Stimulated activated naive B cell treated with anti-CD40 and anti-IgM and Interleukin-4, amounts not matched to agents 10 μg/mL and 1 μg/mL and 100 μg/mL, for 72 hours (primary cell): Measurements from ENCODE around the gene STX11.

Experiments
- ATAC-seq, 2 donors: fragments of 150-1000 bp; cut with Tn5 transposase; replicated peaks; 2 replicates each; pipeline ENCODE4 v1.10.0; 2021; ENCODE audit warnings: moderate library complexity in 1 of 2
- DNase-seq: peaks from one replicate; pipeline ENCODE4 v3.0.0; 2021
- H3K27ac Mint-ChIP-seq: one replicate; pipeline ENCODE4 v1.8.0; 2022; ENCODE audit warnings: mild to moderate bottlenecking, mixed read lengths
- H3K27me3 Mint-ChIP-seq, 2 donors: one replicate each; pipeline ENCODE4 v1.8.0; 2022; ENCODE audit warnings: mixed read lengths in 2 of 2
- H3K36me3 Mint-ChIP-seq, 2 donors: one replicate each; pipeline ENCODE4 v1.8.0; 2022; ENCODE audit warnings: mixed read lengths in 2 of 2, mild to moderate bottlenecking in 1 of 2
- H3K4me1 Mint-ChIP-seq, 2 donors: one replicate each; pipeline ENCODE4 v1.8.0; 2022; ENCODE audit warnings: mixed read lengths in 2 of 2, mild to moderate bottlenecking in 1 of 2
- H3K4me3 Mint-ChIP-seq, 2 donors: one replicate each; pipeline ENCODE4 v1.8.0; 2022; ENCODE audit warnings: mild to moderate bottlenecking in 2 of 2, mixed read lengths in 2 of 2, moderate library complexity in 1 of 2
- H3K9me3 Mint-ChIP-seq, 2 donors: one replicate each; pipeline ENCODE4 v1.8.0; 2022; ENCODE audit warnings: mixed read lengths in 2 of 2, mild to moderate bottlenecking in 1 of 2

The STX11 gene

DNA sequence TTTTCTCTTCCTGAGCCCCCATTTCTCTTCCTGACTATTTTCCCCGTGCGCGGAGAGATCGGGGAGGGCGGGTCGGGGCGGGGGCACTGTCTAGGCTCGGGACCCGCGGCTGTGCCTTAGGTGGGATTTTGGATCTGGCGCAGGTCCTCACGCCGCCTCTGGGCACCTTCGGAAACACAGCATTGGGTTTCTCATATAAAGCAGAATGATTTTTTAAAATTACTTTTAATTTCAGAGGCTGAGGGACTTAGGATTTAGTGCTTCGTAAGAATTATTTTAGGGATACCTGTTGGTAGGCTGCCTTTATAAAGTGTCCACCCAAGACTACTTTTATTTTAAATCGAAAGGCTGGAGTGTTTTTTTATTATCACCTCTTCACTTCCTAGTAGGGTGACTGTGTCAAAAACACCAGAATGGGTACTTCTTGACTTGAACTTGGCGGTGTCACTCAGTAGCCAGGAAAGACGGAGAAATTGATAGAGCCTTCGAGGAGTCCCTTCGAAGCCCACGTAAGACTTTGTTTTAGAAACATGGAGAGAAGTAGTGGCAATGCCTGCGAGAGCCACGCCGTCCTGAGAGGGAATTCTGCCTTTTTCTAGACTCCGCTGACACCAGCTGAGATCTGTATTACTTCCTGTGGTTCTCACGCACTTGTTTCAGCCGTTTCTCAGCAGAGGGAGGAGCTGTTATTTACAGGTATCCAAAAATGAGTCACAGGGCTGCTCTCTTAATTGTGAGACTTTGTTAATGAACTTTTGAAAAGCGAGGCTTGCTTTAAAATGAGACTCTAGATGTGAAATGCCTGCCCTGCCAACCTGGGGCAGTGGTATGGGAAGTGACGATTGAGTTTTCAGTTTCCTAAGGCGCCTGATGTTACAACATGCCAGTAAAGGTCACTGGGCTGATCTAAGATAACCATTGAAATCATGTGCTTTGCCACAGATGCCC, 667 bp downstream of the STX11 start:
- ATAC-seq = peak; percentile 72 to 78
- H3K27me3 Mint-ChIP-seq = no peaks in the 10 kb centered on the region
- H3K27ac Mint-ChIP-seq = peak overlapping the region; percentile 97
- peaks cover 0 to 2% of the 10 kb centered on the region in 2 donors for H3K9me3 Mint-ChIP-seq
- H3K36me3 Mint-ChIP-seq = peaks cover 11 to 33% of the 10 kb centered on the region in 2 donors
- H3K4me1 Mint-ChIP-seq = peaks cover 23 to 41% of the 10 kb centered on the region in 2 donors
- peak overlapping the region; percentile 84 to 89 for H3K4me3 Mint-ChIP-seq
- DNase-seq = peak; percentile 63

GRCh38 chr6:144152334-144152900, 2.1 kb downstream of the STX11 start:
- H3K27me3 Mint-ChIP-seq = no peaks in the 10 kb centered on the region
- H3K4me3 Mint-ChIP-seq = peak overlapping the region; percentile 84 to 89
- H3K36me3 Mint-ChIP-seq = peaks cover 25 to 48% of the 10 kb centered on the region in 2 donors
- peaks cover 27 to 46% of the 10 kb centered on the region in 2 donors for H3K4me1 Mint-ChIP-seq
- DNase-seq (no peak), ATAC-seq (no peak)
- no peak overlapping the region for H3K27ac Mint-ChIP-seq
- peaks cover 0 to 2% of the 10 kb centered on the region in 2 donors for H3K9me3 Mint-ChIP-seq

GRCh38 chr6:144153260-144153659, 2.9 kb downstream of the STX11 start:
- Mint-ChIP-seq H3K27ac (peak overlapping the region; percentile 3), H3K4me1 (peaks cover 23 to 46% of the 10 kb centered on the region in 2 donors), H3K27me3 (no peaks in the 10 kb centered on the region), H3K4me3 (peak overlapping the region; percentile 1 to 4), H3K36me3 (peaks cover 28 to 56% of the 10 kb centered on the region in 2 donors), H3K9me3 (peaks cover 0 to 2% of the 10 kb centered on the region in 2 donors)
- ATAC-seq = no peak
- DNase-seq = no peak

GRCh38 chr6:144153971-144154370, 3.7 kb downstream of the STX11 start:
- Mint-ChIP-seq H3K36me3 (peaks cover 32 to 60% of the 10 kb centered on the region in 2 donors), H3K9me3 (peaks cover 0 to 2% of the 10 kb centered on the region in 2 donors), H3K4me3 (no peak overlapping the region), H3K4me1 (peaks cover 23 to 50% of the 10 kb centered on the region in 2 donors), H3K27me3 (no peaks in the 10 kb centered on the region), H3K27ac (no peak overlapping the region)
- ATAC-seq (no peak), DNase-seq (no peak)

DNA sequence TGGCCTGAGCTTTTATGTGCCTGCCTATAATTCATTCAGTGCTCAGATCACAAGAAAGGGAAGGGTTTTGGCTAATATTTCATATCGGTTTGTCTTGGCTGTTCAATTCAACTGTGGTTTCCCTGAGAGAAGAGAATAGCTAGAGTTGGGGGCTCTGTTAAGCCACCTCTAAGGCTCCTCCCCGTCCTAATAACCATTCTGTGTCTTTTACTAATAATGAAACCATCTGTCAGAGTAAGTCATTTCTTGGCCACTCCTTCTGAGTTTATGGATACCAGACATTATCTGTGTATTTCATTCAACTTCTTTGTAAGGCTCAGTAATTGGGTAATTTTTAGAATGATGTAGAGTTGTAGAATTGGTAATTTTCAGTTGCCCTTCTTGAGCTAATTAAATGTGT, 5.2 kb downstream of the STX11 start:
- peaks cover 20 to 48% of the 10 kb centered on the region in 2 donors for H3K4me1 Mint-ChIP-seq
- ATAC-seq = no peak
- no peaks in the 10 kb centered on the region for H3K9me3 Mint-ChIP-seq
- DNase-seq = no peak
- no peaks in the 10 kb centered on the region for H3K27me3 Mint-ChIP-seq
- H3K4me3 Mint-ChIP-seq = no peak overlapping the region
- peak overlapping the region; percentile 9 for H3K27ac Mint-ChIP-seq
- H3K36me3 Mint-ChIP-seq = peaks cover 37 to 65% of the 10 kb centered on the region in 2 donors

- Mint-ChIP-seq H3K4me1 (peaks cover 18 to 47% of the 10 kb centered on the region in 2 donors), H3K27ac (no peak overlapping the region), H3K4me3 (no peak overlapping the region), H3K27me3 (no peaks in the 10 kb centered on the region), H3K36me3 (peaks cover 37 to 62% of the 10 kb centered on the region in 2 donors), H3K9me3 (no peaks in the 10 kb centered on the region)
- ATAC-seq (no peak), DNase-seq (no peak)
These were observed 6.0 kb downstream of the STX11 start for GRCh38 chr6:144156338-144156737.

DNA sequence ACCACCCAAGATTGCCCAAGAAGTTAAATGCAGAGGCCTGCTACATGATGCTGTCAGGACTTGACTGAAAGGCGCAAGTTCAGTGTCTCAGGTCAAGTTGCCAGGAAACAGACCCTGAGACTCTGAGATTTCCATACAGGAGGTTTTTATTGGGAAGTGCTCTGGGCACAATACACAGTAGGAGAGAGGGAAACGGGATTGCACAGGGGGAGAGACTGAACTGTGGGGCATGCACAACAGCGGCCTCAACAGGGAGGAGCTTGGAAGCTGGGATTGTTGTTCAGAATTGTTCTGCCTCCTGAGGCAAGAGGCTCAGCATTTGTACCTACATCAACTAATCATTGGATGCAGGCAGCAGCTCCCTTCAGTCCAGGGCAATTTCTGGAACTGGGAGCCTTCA, 6.7 kb downstream of the STX11 start:
- peaks cover 18 to 45% of the 10 kb centered on the region in 2 donors for H3K4me1 Mint-ChIP-seq
- DNase-seq (no peak), ATAC-seq (no peak)
- H3K36me3 Mint-ChIP-seq = peaks cover 43 to 63% of the 10 kb centered on the region in 2 donors
- no peak overlapping the region for H3K4me3 Mint-ChIP-seq
- no peak overlapping the region for H3K27ac Mint-ChIP-seq
- no peaks in the 10 kb centered on the region for H3K27me3 Mint-ChIP-seq
- H3K9me3 Mint-ChIP-seq = no peaks in the 10 kb centered on the region

- no peak overlapping the region for H3K4me3 Mint-ChIP-seq
- no peaks in the 10 kb centered on the region for H3K9me3 Mint-ChIP-seq
- peaks cover 48 to 68% of the 10 kb centered on the region in 2 donors for H3K36me3 Mint-ChIP-seq
- no peak for ATAC-seq
- no peak overlapping the region for H3K27ac Mint-ChIP-seq
- H3K4me1 Mint-ChIP-seq = peaks cover 23 to 50% of the 10 kb centered on the region in 2 donors
- H3K27me3 Mint-ChIP-seq = no peaks in the 10 kb centered on the region
- DNase-seq = no peak
These were observed 7.8 kb downstream of the STX11 start for GRCh38 chr6:144158133-144158532.

- no peak for ATAC-seq
- Mint-ChIP-seq H3K4me1 (peaks cover 18 to 41% of the 10 kb centered on the region in 2 donors), H3K4me3 (no peak overlapping the region), H3K9me3 (no peaks in the 10 kb centered on the region), H3K27me3 (no peaks in the 10 kb centered on the region), H3K27ac (no peak overlapping the region), H3K36me3 (peaks cover 40 to 59% of the 10 kb centered on the region in 2 donors)
- DNase-seq = no peak
These were observed 8.9 kb downstream of the STX11 start for GRCh38 chr6:144159223-144159622.

- H3K27me3 Mint-ChIP-seq = no peaks in the 10 kb centered on the region
- no peak overlapping the region for H3K27ac Mint-ChIP-seq
- H3K36me3 Mint-ChIP-seq = peaks cover 40 to 54% of the 10 kb centered on the region in 2 donors
- ATAC-seq = no peak
- no peak overlapping the region for H3K4me3 Mint-ChIP-seq
- peaks cover 18 to 36% of the 10 kb centered on the region in 2 donors for H3K4me1 Mint-ChIP-seq
- DNase-seq = no peak
- no peaks in the 10 kb centered on the region for H3K9me3 Mint-ChIP-seq
These were observed 9.4 kb downstream of the STX11 start for GRCh38 chr6:144159742-144160141.

GRCh38 chr6:144160431-144161005, 10.2 kb downstream of the STX11 start:
- H3K4me1 Mint-ChIP-seq = peaks cover 17 to 31% of the 10 kb centered on the region in 2 donors
- DNase-seq = no peak
- no peak overlapping the region for H3K27ac Mint-ChIP-seq
- H3K36me3 Mint-ChIP-seq = peaks cover 39 to 49% of the 10 kb centered on the region in 2 donors
- H3K9me3 Mint-ChIP-seq = no peaks in the 10 kb centered on the region
- no peak overlapping the region for H3K4me3 Mint-ChIP-seq
- no peak for ATAC-seq
- no peaks in the 10 kb centered on the region for H3K27me3 Mint-ChIP-seq

- ATAC-seq = no peak
- DNase-seq = no peak
- H3K27ac Mint-ChIP-seq = no peak overlapping the region
These were observed 11.7 kb downstream of the STX11 start for GRCh38 chr6:144161975-144162374.

DNA sequence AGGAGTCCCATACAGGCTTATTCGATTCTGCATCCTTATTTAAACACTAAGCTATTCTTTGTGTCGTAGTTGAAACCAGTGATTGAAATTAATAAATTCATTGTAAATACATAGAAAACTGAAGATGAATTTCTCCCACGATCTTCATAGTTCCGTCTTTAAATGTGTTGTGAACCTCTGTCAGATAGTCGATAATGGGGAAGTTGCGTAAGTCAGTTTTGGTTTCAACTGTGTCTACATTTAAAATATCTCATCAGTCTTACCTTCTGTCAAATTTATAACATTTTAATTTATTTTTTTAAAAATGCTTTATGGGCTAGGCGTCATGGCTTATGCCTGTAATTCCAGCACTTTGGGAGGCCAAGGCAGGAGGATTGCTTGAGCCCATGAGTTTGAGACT, 12.7 kb downstream of the STX11 start:
- Mint-ChIP-seq H3K4me3 (no peak overlapping the region), H3K27me3 (no peaks in the 10 kb centered on the region), H3K4me1 (peaks cover 10 to 23% of the 10 kb centered on the region in 2 donors), H3K36me3 (peaks cover 29 to 34% of the 10 kb centered on the region in 2 donors), H3K27ac (no peak overlapping the region), H3K9me3 (no peaks in the 10 kb centered on the region)
- peak; percentile 61 to 70 for ATAC-seq
- no peak for DNase-seq

More at GRCh38 chr6:144161975-144162374, 11.7 kb downstream of the STX11 start:
- H3K4me3 Mint-ChIP-seq = no peak overlapping the region
- no peaks in the 10 kb centered on the region for H3K9me3 Mint-ChIP-seq
- peaks cover 31 to 41% of the 10 kb centered on the region in 2 donors for H3K36me3 Mint-ChIP-seq
- H3K27me3 Mint-ChIP-seq = no peaks in the 10 kb centered on the region
- H3K4me1 Mint-ChIP-seq = peaks cover 11 to 26% of the 10 kb centered on the region in 2 donors

DNA sequence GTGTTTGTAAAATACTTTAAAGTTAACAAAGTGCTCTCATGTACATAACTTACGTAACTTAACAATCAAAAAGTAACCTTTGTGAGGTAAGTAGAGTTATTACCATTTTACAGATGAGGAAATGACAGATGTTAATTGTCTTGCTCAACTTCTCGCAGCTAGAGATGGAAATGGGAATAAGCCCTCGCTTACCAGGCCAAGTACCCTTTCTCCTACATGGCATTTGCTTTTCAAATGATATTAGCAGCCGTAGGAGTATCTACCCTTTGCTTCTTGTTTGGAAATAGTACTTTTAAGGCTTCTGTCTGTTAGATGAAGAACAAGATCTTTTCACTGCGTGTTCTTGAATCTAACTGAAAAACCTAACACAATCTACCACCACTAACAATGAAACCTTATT, 15.5 kb downstream of the STX11 start:
- peaks cover 15 to 24% of the 10 kb centered on the region in 2 donors for H3K4me1 Mint-ChIP-seq
- H3K36me3 Mint-ChIP-seq = peaks cover 35 to 44% of the 10 kb centered on the region in 2 donors
- H3K27me3 Mint-ChIP-seq = no peaks in the 10 kb centered on the region
- ATAC-seq = no peak
- DNase-seq = no peak
- H3K9me3 Mint-ChIP-seq = peaks cover 0 to 2% of the 10 kb centered on the region in 2 donors
- H3K27ac Mint-ChIP-seq = no peak overlapping the region
- no peak overlapping the region for H3K4me3 Mint-ChIP-seq
